GM10248 (cell line): ENCODE data around the gene FGF14.

Experiments used
- CTCF ChIA-PET: fragments of 300-600 bp; sonication (Branson Sonifier 250); formaldehyde crosslinking; extraction: SDS; loops from one replicate; lab custom pipeline; 2021; ENCODE audit warnings: antibody characterized with exemption; lab: Yijun Ruan, JAX
- POLR2A ChIA-PET: fragments of 350-650 bp; sonication (Branson Sonifier 250); formaldehyde crosslinking; extraction: SDS; loops from one replicate; lab custom pipeline; 2020; ENCODE audit warnings: antibody characterized with exemption; lab: Yijun Ruan, JAX
- DNase-seq: peaks from one replicate; pipeline ENCODE4 v3.0.0; 2012; ENCODE audit errors: extremely low spot score
- CTCF ChIP-seq: IDR thresholded peaks from 2 replicates; pipeline ENCODE4 v1.5.1; 2012; ENCODE audit warnings: mild to moderate bottlenecking, low read depth; ENCODE audit errors: extremely low read depth, missing control alignments, control extremely low read depth

Gene FGF14

GRCh38 chr13:102220681-102221228 is 181.1 kb downstream of the FGF14 start:
- TF ChIP-seq CTCF = no peak
- POLR2A ChIA-PET = no interaction called here
- CTCF ChIA-PET = no interaction called here
- DNase-seq = no peak

- no peak for DNase-seq
- TF ChIP-seq CTCF = no peak
- ChIA-PET CTCF (no interaction called here), POLR2A (no interaction called here)
Measured at GRCh38 chr13:102214956-102215355, 186.9 kb downstream of the FGF14 start.

- no peak for DNase-seq
- ChIA-PET POLR2A (no interaction called here), CTCF (interaction anchor here (1.0 to 2.1 kb wide), 4 partner anchors 9 to 23 kb away, joined by 3 to 7 read pairs (median 3); no protein-coding TSS in a partner anchor)
- no peak for TF ChIP-seq CTCF
Measured at GRCh38 chr13:102212729-102213128, 189.1 kb downstream of the FGF14 start.

- no peak for TF ChIP-seq CTCF
- DNase-seq = no peak
- POLR2A ChIA-PET = no interaction called here
- CTCF ChIA-PET = no interaction called here
Measured at GRCh38 chr13:102208347-102208746, 193.5 kb downstream of the FGF14 start.

GRCh38 chr13:102207680-102208342 is 194.0 kb downstream of the FGF14 start:
- no peak for DNase-seq
- CTCF ChIA-PET = no interaction called here
- POLR2A ChIA-PET = no interaction called here
- TF ChIP-seq CTCF = no peak

GRCh38 chr13:102203718-102204117 is 198.1 kb downstream of the FGF14 start:
- ChIA-PET CTCF (no interaction called here), POLR2A (no interaction called here)
- DNase-seq = no peak
- TF ChIP-seq CTCF = no peak
